Neural cell (in vitro differentiated cells): ENCODE data around the gene ZBTB48. TPM values are rescaled to one million over a fixed set of nuclear protein-coding genes. Genes with fewer than 3 reads are reported as not detected.

Source experiments
- H2AFZ ChIP-seq: fragments of 200-600, 300-800 bp; sonication (generic), shearing (Covaris generic); 2 replicates; pipeline ENCODE4 v1.6.0; 2014; ENCODE audit warnings: low read depth, mild to moderate bottlenecking, antibody characterized with exemption, low read length, moderate library complexity
- H3F3A ChIP-seq: fragments of 200-600 bp; shearing (Covaris generic); 2 replicates; pipeline ENCODE4 v1.6.1; 2016; ENCODE audit warnings: mild to moderate bottlenecking, moderate library complexity, mixed read lengths, antibody characterized with exemption, low read length; ENCODE audit not compliant: insufficient read depth, poor library complexity, severe bottlenecking
- H3K27ac ChIP-seq: fragments of 200-600, 300-800 bp; sonication (generic), shearing (Covaris generic); 2 replicates; pipeline ENCODE4 v1.5.1; 2014; ENCODE audit warnings: mild to moderate bottlenecking, low read length, moderate library complexity
- H3K27me3 ChIP-seq: fragments of 300-800, 200-600 bp; sonication (generic), shearing (Covaris generic); 2 replicates; pipeline ENCODE4 v1.6.0; 2014; ENCODE audit warnings: mild to moderate bottlenecking, low read depth, low read length, moderate library complexity; ENCODE audit not compliant: insufficient read depth
- H3K36me3 ChIP-seq: fragments of 300-800, 200-600 bp; sonication (generic), shearing (Covaris generic); 2 replicates; pipeline ENCODE4 v1.5.1; 2014; ENCODE audit warnings: mild to moderate bottlenecking, antibody characterized with exemption, low read length, moderate library complexity; ENCODE audit not compliant: insufficient read depth
- H3K4me2 ChIP-seq: fragments of 300-800, 200-600 bp; sonication (generic), shearing (Covaris generic); 2 replicates; pipeline ENCODE4 v1.6.0; 2014; ENCODE audit warnings: mild to moderate bottlenecking, low read length
- H3K4me3 ChIP-seq: fragments of 300-800, 200-600 bp; sonication (generic), shearing (Covaris generic); 2 replicates; pipeline ENCODE4 v1.5.1; 2014; ENCODE audit warnings: mild to moderate bottlenecking, low read length, moderate library complexity
- H3K79me2 ChIP-seq: fragments of 200-600 bp; shearing (Covaris generic); replicated peaks from 2 replicates; pipeline ENCODE4 v1.6.0; 2014; ENCODE audit warnings: mild to moderate bottlenecking, low read length, moderate library complexity; ENCODE audit not compliant: insufficient read depth
- H3K9ac ChIP-seq: fragments of 300-800, 200-600 bp; sonication (generic), shearing (Covaris generic); 2 replicates; pipeline ENCODE4 v1.6.1; 2016; ENCODE audit warnings: mild to moderate bottlenecking, low read length, mixed read lengths
- H3K9me2 ChIP-seq: fragments of 200-600 bp; shearing (Covaris generic); 2 replicates; pipeline ENCODE4 v1.6.1; 2016; ENCODE audit warnings: mild to moderate bottlenecking, low read length, mixed read lengths; ENCODE audit not compliant: insufficient read depth
- H3K9me3 ChIP-seq: fragments of 200-600, 300-800 bp; sonication (generic), shearing (Covaris generic); 2 replicates; pipeline ENCODE4 v1.6.1; 2016; ENCODE audit warnings: mild to moderate bottlenecking, mixed run types, low read length, moderate library complexity, mixed read lengths
- H4K20me1 ChIP-seq: fragments of 200-600 bp; shearing (Covaris generic); 2 replicates; pipeline ENCODE4 v1.6.1; 2016; ENCODE audit warnings: mild to moderate bottlenecking, mixed run types; ENCODE audit not compliant: insufficient read depth
- CTCF ChIP-seq: fragments of 450-650 bp; IDR thresholded peaks from 2 replicates; pipeline ENCODE4 v1.5.1; 2014; ENCODE audit warnings: antibody characterized with exemption, mild to moderate bottlenecking, moderate library complexity; ENCODE audit not compliant: poor library complexity, severe bottlenecking
- EP300 ChIP-seq: fragments of 450-650 bp; conservative IDR thresholded peaks from 2 replicates; pipeline ENCODE4 v1.6.1; 2014; ENCODE audit warnings: antibody characterized with exemption, mild to moderate bottlenecking, moderate library complexity; ENCODE audit not compliant: poor library complexity, severe bottlenecking
- EZH2 ChIP-seq: fragments of 200-600, 300-800 bp; shearing (Covaris generic), sonication (generic); IDR thresholded peaks from 2 replicates; pipeline ENCODE4 v1.6.1; 2014; ENCODE audit warnings: antibody characterized with exemption, low read length, borderline replicate concordance, mild to moderate bottlenecking; ENCODE audit not compliant: insufficient read depth, poor library complexity, severe bottlenecking
- MXI1 ChIP-seq: fragments of 450-650 bp; conservative IDR thresholded peaks from 2 replicates; pipeline ENCODE4 v1.6.1; 2014; ENCODE audit warnings: antibody characterized with exemption, mild to moderate bottlenecking; ENCODE audit not compliant: poor library complexity, severe bottlenecking
- POLR2AphosphoS5 ChIP-seq: IDR thresholded peaks from 2 replicates; pipeline ENCODE4 v1.6.1; 2012
- RAD21 ChIP-seq: fragments of 450-650 bp; conservative IDR thresholded peaks from 2 replicates; pipeline ENCODE4 v1.6.1; 2014; ENCODE audit warnings: antibody characterized with exemption, mild to moderate bottlenecking, moderate library complexity
- REST ChIP-seq: IDR thresholded peaks from 2 replicates; pipeline ENCODE4 v1.6.1; 2012; ENCODE audit warnings: borderline replicate concordance
- SMC3 ChIP-seq: fragments of 450-650 bp; conservative IDR thresholded peaks from 2 replicates; pipeline ENCODE4 v1.6.1; 2014; ENCODE audit warnings: antibody characterized with exemption, mild to moderate bottlenecking, moderate library complexity; ENCODE audit not compliant: poor library complexity
- TAF1 ChIP-seq: IDR thresholded peaks from 2 replicates; pipeline ENCODE4 v1.6.1; 2012; ENCODE audit warnings: low read depth
- polyA plus RNA-seq: library from polyadenylated mRNA; depleted of rRNA; stranded (reverse); fragments of >200 nt; gene quantifications from 2 replicates; pipeline ENCODE4 v1.2.3, GENCODE V29; 2014

ZBTB48 gene
- polyA plus RNA-seq, 1 donor from 2014 or later: 48.2 TPM

- no peaks in the 10 kb centered on the region for H3K36me3 ChIP-seq
- no peaks in the 10 kb centered on the region for H3K79me2 ChIP-seq
- H3F3A ChIP-seq: no peaks in the 10 kb centered on the region
- no peaks in the 10 kb centered on the region for H4K20me1 ChIP-seq
- no peak overlapping the region for H3K27ac ChIP-seq
- H3K9me3 ChIP-seq: no peaks in the 10 kb centered on the region
- H3K27me3 ChIP-seq: no peaks in the 10 kb centered on the region
- no peak overlapping the region for H3K4me2 ChIP-seq
- H3K9ac ChIP-seq: no peak overlapping the region
- TF ChIP-seq CTCF (no peak), SMC3 (no peak), EP300 (no peak), RAD21 (no peak), REST (no peak), MXI1 (no peak), POLR2AphosphoS5 (no peak), TAF1 (no peak), EZH2 (no peak)
- H2AFZ ChIP-seq: no peak overlapping the region
- H3K9me2 ChIP-seq: no peaks in the 10 kb centered on the region
- H3K4me3 ChIP-seq: no peak overlapping the region
These were observed 11.8 kb downstream of the ZBTB48 start for GRCh38 chr1:6591644-6592043.

- Histone ChIP-seq H3K9ac (no peak overlapping the region), H2AFZ (no peak overlapping the region), H3K36me3 (no peaks in the 10 kb centered on the region), H3K79me2 (no peaks in the 10 kb centered on the region), H3F3A (no peaks in the 10 kb centered on the region), H4K20me1 (no peaks in the 10 kb centered on the region), H3K4me2 (no peak overlapping the region), H3K4me3 (no peak overlapping the region), H3K27me3 (no peaks in the 10 kb centered on the region), H3K9me2 (no peaks in the 10 kb centered on the region), H3K9me3 (no peaks in the 10 kb centered on the region), H3K27ac (no peak overlapping the region)
- TF ChIP-seq MXI1 (no peak), EZH2 (no peak), EP300 (no peak), TAF1 (no peak), REST (no peak)
These were observed 12.6 kb downstream of the ZBTB48 start for GRCh38 chr1:6592441-6592840.
